Testis (tissue), 2 donors: ENCODE measurements around the gene CDH4.

Experiments
- CTCF ChIP-seq, 3 experiments: fragments of 450-650 bp in 2 of 3; fragments of 200-600 bp in 1 of 3; sonication (generic) in 1 of 3; IDR thresholded peaks; one replicate each; pipeline ENCODE4 v1.5.1; 2016 to 2019; ENCODE audit warnings: antibody characterized with exemption in 3 of 3, mild to moderate bottlenecking in 2 of 3, moderate library complexity in 1 of 3
- POLR2A ChIP-seq: fragments of 450-650 bp; IDR thresholded peaks from one replicate; pipeline ENCODE4 v1.6.1; 2017; ENCODE audit warnings: antibody characterized with exemption, mild to moderate bottlenecking, moderate library complexity

- TF ChIP-seq CTCF (IDR thresholded peaks at IDR 0.05) (no peak), POLR2A (no peak)
Observed at GRCh38 chr20:61625246-61625645, 373.2 kb downstream of the CDH4 start.
